H1 (cell line): ENCODE results near the gene IDH2. TPM values are rescaled to one million over a fixed set of nuclear protein-coding genes. Genes with fewer than 3 reads are reported as not detected.

ENCODE experiments used
- CTCF ChIA-PET: fragments of 300-600 bp; sonication (Branson Sonifier 250); formaldehyde crosslinking; loops from one replicate; lab custom pipeline; 2021; ENCODE audit not compliant: partially characterized antibody; lab: Charles Lee
- POLR2A ChIA-PET: fragments of 300-600 bp; sonication (Branson Sonifier 250); formaldehyde crosslinking; loops from one replicate; lab custom pipeline; 2021; ENCODE audit warnings: inconsistent platforms; ENCODE audit not compliant: partially characterized antibody; lab: Charles Lee
- DNase-seq, 2 experiments: peaks; one replicate each; pipeline versions ENCODE4 v3.0.0 to v3.0.0-alpha.2; 2010 to 2022; ENCODE audit warnings: low spot score in 2 of 2, low read depth in 1 of 2, mixed read lengths in 1 of 2
- FAIRE-seq: peaks from 2 replicates; lab custom pipeline; 2011; peaks lifted over from hg19 to GRCh38; lab: Jason Lieb, UNC
- H2AFZ ChIP-seq: 2 replicates; pipeline ENCODE4 v1.8.1; 2012; ENCODE audit warnings: low read length, inconsistent platforms
- H2AK5ac ChIP-seq: 2 replicates; pipeline ENCODE4 v1.6.1; 2013; ENCODE audit warnings: low read depth, low read length
- H2BK120ac ChIP-seq: replicated peaks from 2 replicates; pipeline ENCODE3; 2013; ENCODE audit warnings: low read depth, low read length, inconsistent platforms
- H2BK12ac ChIP-seq: 2 replicates; pipeline ENCODE4 v1.6.1; 2013; ENCODE audit warnings: low read depth, low read length
- H2BK15ac ChIP-seq: 2 replicates; pipeline ENCODE4 v1.6.1; 2013; ENCODE audit warnings: low read length
- H2BK20ac ChIP-seq: 2 replicates; pipeline ENCODE4 v1.6.1; 2013; ENCODE audit warnings: low read length
- H2BK5ac ChIP-seq: 2 replicates; pipeline ENCODE4 v1.6.1; 2013; ENCODE audit warnings: low read depth, low read length
- H3K14ac ChIP-seq: 2 replicates; pipeline ENCODE4 v1.6.1; 2013; ENCODE audit warnings: inconsistent platforms; ENCODE audit not compliant: insufficient read length
- H3K18ac ChIP-seq: 2 replicates; pipeline ENCODE4 v1.6.1; 2013; ENCODE audit warnings: low read length; ENCODE audit errors: extremely low read depth
- H3K23ac ChIP-seq: 2 replicates; pipeline ENCODE4 v1.6.1; 2013; ENCODE audit warnings: inconsistent platforms; ENCODE audit not compliant: insufficient read length
- H3K23me2 ChIP-seq: 2 replicates; pipeline ENCODE4 v1.6.1; 2013; ENCODE audit warnings: low read depth, low read length
- H3K27ac ChIP-seq: 2 replicates; pipeline ENCODE4 v1.6.1; 2011; ENCODE audit warnings: low read depth, low read length, inconsistent platforms
- H3K27me3 ChIP-seq, 4 experiments: replicated peaks in 1 of 4; 1 replicate in 1 of 4; 2 replicates in 3 of 4; pipeline versions ENCODE4 v1.6.1 to v1.8.1; 2011 to 2013; ENCODE audit warnings: low read length in 3 of 4, mild to moderate bottlenecking in 3 of 4, inconsistent platforms in 2 of 4, mixed read lengths in 2 of 4, moderate library complexity in 1 of 4; ENCODE audit not compliant: control insufficient read depth in 3 of 4, insufficient read depth in 3 of 4; ENCODE audit errors: extremely low read depth in 1 of 4
- H3K36me3 ChIP-seq, 4 experiments: 2 replicates each; pipeline versions ENCODE4 v1.6.1 to v1.8.1; 2011 to 2013; ENCODE audit warnings: mild to moderate bottlenecking in 4 of 4, low read length in 3 of 4, moderate library complexity in 2 of 4, control low read depth in 1 of 4, inconsistent platforms in 1 of 4; ENCODE audit not compliant: insufficient read depth in 4 of 4, control insufficient read depth in 2 of 4
- H3K4ac ChIP-seq: replicated peaks from 2 replicates; pipeline ENCODE3; 2013; ENCODE audit warnings: low read length, low read depth, mixed read lengths, inconsistent platforms; ENCODE audit not compliant: insufficient read length
- H3K4me1 ChIP-seq, 4 experiments: replicated peaks in 1 of 4; 1 replicate in 1 of 4; 2 replicates in 3 of 4; pipeline versions ENCODE4 v1.6.1 to v1.8.1; 2011 to 2013; ENCODE audit warnings: low read length in 3 of 4, inconsistent platforms in 2 of 4, mixed read lengths in 1 of 4; ENCODE audit not compliant: insufficient read depth in 4 of 4, control insufficient read depth in 3 of 4
- H3K4me2 ChIP-seq, 2 experiments: 2 replicates each; pipeline versions ENCODE4 v1.6.1 to v1.8.1; 2011 to 2013; ENCODE audit warnings: low read depth in 2 of 2, low read length in 2 of 2, control low read depth in 1 of 2, inconsistent platforms in 1 of 2, mild to moderate bottlenecking in 1 of 2; ENCODE audit not compliant: insufficient read depth in 1 of 2
- H3K4me3 ChIP-seq, 4 experiments: fragments of 200-600, 300-600 bp in 1 of 4; sonication (generic), shearing (Covaris generic), sonication (Bioruptor Twin) in 1 of 4; 2 replicates each; pipeline versions ENCODE4 v1.5.1 to v1.8.1; 2011 to 2016; ENCODE audit warnings: low read length in 4 of 4, low read depth in 3 of 4, control low read depth in 2 of 4, inconsistent platforms in 2 of 4, mild to moderate bottlenecking in 2 of 4, mixed read lengths in 1 of 4, moderate library complexity in 1 of 4; ENCODE audit not compliant: insufficient read depth in 2 of 4; ENCODE audit errors: extremely low read depth in 1 of 4
- H3K56ac ChIP-seq: replicated peaks from 2 replicates; pipeline ENCODE3; 2013; ENCODE audit warnings: low read depth, mild to moderate bottlenecking, mixed read lengths, low read length, inconsistent platforms; ENCODE audit not compliant: insufficient read length
- H3K79me1 ChIP-seq: 2 replicates; pipeline ENCODE4 v1.6.1; 2013; ENCODE audit warnings: low read depth, low read length, control low read depth
- H3K79me2 ChIP-seq, 2 experiments: 2 replicates each; pipeline versions ENCODE4 v1.6.1 to v1.8.1; 2012 to 2013; ENCODE audit warnings: low read length in 2 of 2, mild to moderate bottlenecking in 2 of 2, inconsistent platforms in 1 of 2; ENCODE audit not compliant: insufficient read depth in 2 of 2, control insufficient read depth in 1 of 2
- H3K9ac ChIP-seq, 4 experiments: replicated peaks in 1 of 4; 1 replicate in 1 of 4; 2 replicates in 3 of 4; pipeline versions ENCODE4 v1.6.1 to v1.8.1; 2011 to 2013; ENCODE audit warnings: low read depth in 3 of 4, low read length in 3 of 4, control low read depth in 2 of 4, mild to moderate bottlenecking in 2 of 4, moderate library complexity in 2 of 4, inconsistent platforms in 1 of 4; ENCODE audit errors: extremely low read depth in 1 of 4
- H3K9me3 ChIP-seq, 2 experiments: 2 replicates each; pipeline versions ENCODE4 v1.6.1 to v1.8.1; 2012 to 2013; ENCODE audit warnings: mild to moderate bottlenecking in 2 of 2, moderate library complexity in 2 of 2, control low read depth in 1 of 2, inconsistent platforms in 1 of 2, low read depth in 1 of 2, low read length in 1 of 2, mixed read lengths in 1 of 2; ENCODE audit not compliant: insufficient read depth in 2 of 2
- H4K20me1 ChIP-seq, 2 experiments: replicated peaks in 1 of 2; 2 replicates each; pipeline versions ENCODE3 to v1.8.1; 2011 to 2013; ENCODE audit warnings: inconsistent platforms in 2 of 2, low read length in 2 of 2, mild to moderate bottlenecking in 1 of 2; ENCODE audit not compliant: insufficient read depth in 2 of 2, control insufficient read depth in 1 of 2
- H4K5ac ChIP-seq: 2 replicates; pipeline ENCODE4 v1.6.1; 2013; ENCODE audit warnings: low read length, low read depth, mixed read lengths, inconsistent platforms; ENCODE audit not compliant: insufficient read length
- H4K8ac ChIP-seq: 2 replicates; pipeline ENCODE4 v1.8.0; 2013; ENCODE audit warnings: mild to moderate bottlenecking, moderate library complexity, low read length, inconsistent platforms; ENCODE audit not compliant: insufficient read depth; ENCODE audit errors: extremely low read depth
- H4K91ac ChIP-seq: replicated peaks from 2 replicates; pipeline ENCODE3; 2013; ENCODE audit warnings: low read length, mixed read lengths, inconsistent platforms; ENCODE audit not compliant: insufficient read length
- PHF8 ChIP-seq: fragments of 200-600 bp; sonication (generic); conservative IDR thresholded peaks from 2 replicates; pipeline ENCODE4 v1.7.1; 2012; ENCODE audit warnings: low read depth, mild to moderate bottlenecking, inconsistent platforms, low read length, moderate library complexity
- WGBS, 2 experiments: shearing (Covaris generic) in 1 of 2; methylation state at CpG; one replicate each; pipeline versions ENCODE4 v1.1.6 to v1.1.7; 2013 to 2015; ENCODE audit warnings: low lambda C conversion rate in 2 of 2, mixed read lengths in 2 of 2, inconsistent platforms in 1 of 2, low coverage in 1 of 2, missing lambda C conversion rate in 1 of 2; ENCODE audit not compliant: insufficient replicate concordance in 2 of 2, insufficient coverage in 1 of 2, insufficient read length in 1 of 2; ENCODE audit errors: extremely low coverage in 1 of 2, missing lambda C conversion rate in 1 of 2; 5-methylcytosine and 5-hydroxymethylcytosine counted together
- polyA plus RNA-seq, 7 experiments: library from polyadenylated mRNA; depleted of rRNA in 3 of 7; stranded (reverse) in 5 of 7; unstranded in 2 of 7; fragments of >200 nt in 5 of 7; fragments of 200-250 nt in 2 of 7; gene quantifications; 1 replicate in 5 of 7; 2 replicates in 1 of 7; 4 replicates in 1 of 7; pipeline versions ENCODE4 v1.2.1 to v1.2.3, GENCODE V29; 2011 to 2013; ENCODE audit warnings: missing spikeins in 2 of 7, mixed read lengths in 2 of 7
- total RNA-seq: library from RNA; stranded (reverse); fragmentation: NEBNext Ultra II Directional; extraction: Animal tissue kit (Norgen Biotek cat#: 25700); gene quantifications from 2 replicates; pipeline ENCODE4 v1.2.1, GENCODE V29; 2021

IDH2 gene
- total and polyA plus RNA-seq, 2 of the 8 experiments (the other 6 are each of a cell fraction or from before 2014, with no cell fraction given): 64.2 to 84.6 TPM

DNA sequence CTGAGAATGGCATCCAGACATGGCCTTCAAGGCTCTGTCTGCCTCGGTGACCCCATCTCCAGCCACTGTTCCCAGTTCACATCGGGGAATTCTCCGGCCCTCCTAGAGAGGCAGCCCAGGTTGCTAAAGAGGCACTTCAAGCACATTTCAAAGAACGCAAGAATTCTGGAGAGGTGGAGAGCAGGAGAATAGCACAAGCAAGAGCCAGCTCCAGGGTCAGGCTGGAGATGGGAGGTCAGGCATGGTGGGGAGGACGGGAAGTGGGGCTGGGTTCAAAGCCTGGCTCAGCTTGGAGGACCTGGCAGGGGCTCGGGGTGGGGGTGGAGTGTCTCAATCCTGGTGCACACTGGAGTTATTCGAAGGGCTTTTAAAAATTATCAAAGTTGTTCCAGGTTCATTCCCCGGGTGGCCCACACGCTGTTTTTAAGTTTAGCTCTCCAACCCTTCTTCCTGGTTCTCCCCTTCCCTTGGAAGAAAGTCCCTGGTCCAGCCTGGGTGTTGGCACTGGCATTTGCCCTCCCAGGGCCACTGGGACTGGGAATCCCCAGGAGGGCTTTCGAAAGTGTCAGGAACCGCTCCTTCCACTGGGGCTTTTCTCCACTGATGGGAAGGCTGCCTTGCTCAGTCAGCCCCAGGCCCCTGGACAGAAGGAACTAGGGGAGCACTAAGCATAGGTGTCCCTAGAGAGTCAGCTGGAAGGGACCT is 65.3 kb downstream of the IDH2 start:
- Histone ChIP-seq H3K9ac (no peak overlapping the region), H3K4me2 (no peak overlapping the region), H3K36me3 (no peaks in the 10 kb centered on the region), H3K4ac (no peak overlapping the region), H3K4me3 (no peak overlapping the region), H3K79me2 (no peaks in the 10 kb centered on the region), H3K27me3 (no peaks in the 10 kb centered on the region), H2AK5ac (no peak overlapping the region), H2BK15ac (no peak overlapping the region), H4K91ac (no peak overlapping the region), H2BK12ac (no peak overlapping the region), H2BK5ac (no peak overlapping the region), H3K56ac (no peak overlapping the region), H3K4me1 (peaks cover 0 to 29% (median 6%) of the 10 kb centered on the region in 4 experiments; a peak in 3 of 7 replicates), H4K20me1 (peaks cover 0 to 3% of the 10 kb centered on the region in 2 experiments), H3K9me3 (no peaks in the 10 kb centered on the region), H3K18ac (no peak overlapping the region; the same call in 1 of the 2 replicates), H3K23me2 (peaks cover 2% of the 10 kb centered on the region; the same call in 1 of the 2 replicates), H3K23ac (no peak overlapping the region), H2BK120ac (no peak overlapping the region), H4K8ac (no peak overlapping the region), H4K5ac (no peak overlapping the region), H3K79me1 (peaks cover 7% of the 10 kb centered on the region), H3K14ac (no peak overlapping the region), H2BK20ac (no peak overlapping the region), H2AFZ (no peak overlapping the region), H3K27ac (no peak overlapping the region)
- ChIA-PET CTCF (interaction anchor here (0.7 to 2.0 kb wide), 5 partner anchors 16 to 49 kb away, joined by 3 to 6 read pairs (median 5); partner anchors contain the start of gene ZNF710), POLR2A (no interaction called here)
- 87% methylated on average over 11 of the region's 11 CpGs; no CpG with 5 or more reads in 1 of the 2 experiments for WGBS, 2 experiments
- TF ChIP-seq PHF8: no peak
- DNase-seq: no peak
- no peak for FAIRE-seq
